Eye (tissue), 1 donor: ENCODE data around the gene PHRF1.
"Not testable (repeated sequence)": the region's sequence is repeated elsewhere in the genome, so short reads cannot be mapped to it uniquely, and the experiment has no call there.

Experiments used
- DNase-seq: peaks from one replicate; pipeline ENCODE4 v3.0.0-alpha.2; 2015

The PHRF1 gene

DNA sequence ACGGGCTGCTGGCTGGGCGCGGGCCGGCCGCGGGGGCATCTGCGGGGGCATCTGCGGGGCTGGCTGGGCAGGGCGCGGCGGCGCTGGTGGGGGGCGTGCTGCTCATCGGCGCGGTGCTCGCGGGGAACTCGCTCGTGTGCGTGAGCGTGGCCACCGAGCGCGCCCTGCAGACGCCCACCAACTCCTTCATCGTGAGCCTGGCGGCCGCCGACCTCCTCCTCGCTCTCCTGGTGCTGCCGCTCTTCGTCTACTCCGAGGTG lies 61.0 kb downstream of the PHRF1 start:
- no peak for DNase-seq

- peak; percentile 66 for DNase-seq
Measured at GRCh38 chr11:637593-638521, 61.6 kb downstream of the PHRF1 start.

DNA sequence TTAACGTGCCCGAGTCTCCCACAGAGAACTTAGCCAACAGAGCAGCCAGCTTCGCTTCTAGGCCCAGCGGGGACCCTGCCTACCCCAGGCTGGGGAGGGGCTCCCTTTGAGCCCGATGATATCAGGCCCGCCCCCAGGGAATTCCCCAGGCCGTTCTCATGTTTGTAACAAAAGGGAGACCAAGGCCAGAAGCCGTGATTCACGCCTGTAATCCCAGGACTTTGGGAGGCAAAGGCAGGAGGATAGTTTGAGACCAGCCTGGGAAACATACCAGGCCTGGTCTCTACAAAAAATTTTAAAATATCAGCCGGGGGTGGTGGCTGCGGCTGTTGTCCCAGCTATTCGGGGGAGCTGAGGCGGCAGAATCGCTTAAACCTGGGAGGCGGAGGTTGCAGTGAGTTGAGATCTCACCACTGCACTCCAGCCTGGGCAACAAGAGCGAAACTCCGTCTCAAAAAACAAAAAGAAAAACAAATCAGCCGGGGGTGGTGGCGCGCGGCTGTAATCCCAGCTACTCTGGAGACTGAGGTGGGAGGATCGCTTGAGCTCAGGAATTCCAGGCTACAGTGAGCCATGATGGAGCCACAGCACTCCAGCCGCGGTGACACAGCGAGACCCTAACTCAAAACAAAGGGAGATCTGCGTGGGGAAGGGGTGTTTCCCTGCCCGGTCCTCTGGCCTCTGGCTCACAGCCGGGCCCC lies 62.5 kb downstream of the PHRF1 start:
- DNase-seq, result peak; percentile 66

GRCh38 chr11:639332-639955 lies 63.2 kb downstream of the PHRF1 start:
- peak; percentile 61 for DNase-seq

DNA sequence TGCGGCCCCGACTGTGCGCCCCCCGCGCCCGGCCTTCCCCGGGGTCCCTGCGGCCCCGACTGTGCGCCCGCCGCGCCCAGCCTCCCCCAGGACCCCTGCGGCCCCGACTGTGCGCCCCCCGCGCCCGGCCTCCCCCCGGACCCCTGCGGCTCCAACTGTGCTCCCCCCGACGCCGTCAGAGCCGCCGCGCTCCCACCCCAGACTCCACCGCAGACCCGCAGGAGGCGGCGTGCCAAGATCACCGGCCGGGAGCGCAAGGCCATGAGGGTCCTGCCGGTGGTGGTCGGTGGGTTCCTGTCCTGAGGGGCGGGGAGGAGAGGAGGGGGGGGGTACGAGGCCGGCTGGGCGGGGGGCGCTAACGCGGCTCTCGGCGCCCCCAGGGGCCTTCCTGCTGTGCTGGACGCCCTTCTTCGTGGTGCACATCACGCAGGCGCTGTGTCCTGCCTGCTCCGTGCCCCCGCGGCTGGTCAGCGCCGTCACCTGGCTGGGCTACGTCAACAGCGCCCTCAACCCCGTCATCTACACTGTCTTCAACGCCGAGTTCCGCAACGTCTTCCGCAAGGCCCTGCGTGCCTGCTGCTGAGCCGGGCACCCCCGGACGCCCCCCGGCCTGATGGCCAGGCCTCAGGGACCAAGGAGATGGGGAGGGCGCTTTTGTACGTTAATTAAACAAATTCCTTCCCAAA lies 63.9 kb downstream of the PHRF1 start:
- peak; percentile 31 for DNase-seq

DNA sequence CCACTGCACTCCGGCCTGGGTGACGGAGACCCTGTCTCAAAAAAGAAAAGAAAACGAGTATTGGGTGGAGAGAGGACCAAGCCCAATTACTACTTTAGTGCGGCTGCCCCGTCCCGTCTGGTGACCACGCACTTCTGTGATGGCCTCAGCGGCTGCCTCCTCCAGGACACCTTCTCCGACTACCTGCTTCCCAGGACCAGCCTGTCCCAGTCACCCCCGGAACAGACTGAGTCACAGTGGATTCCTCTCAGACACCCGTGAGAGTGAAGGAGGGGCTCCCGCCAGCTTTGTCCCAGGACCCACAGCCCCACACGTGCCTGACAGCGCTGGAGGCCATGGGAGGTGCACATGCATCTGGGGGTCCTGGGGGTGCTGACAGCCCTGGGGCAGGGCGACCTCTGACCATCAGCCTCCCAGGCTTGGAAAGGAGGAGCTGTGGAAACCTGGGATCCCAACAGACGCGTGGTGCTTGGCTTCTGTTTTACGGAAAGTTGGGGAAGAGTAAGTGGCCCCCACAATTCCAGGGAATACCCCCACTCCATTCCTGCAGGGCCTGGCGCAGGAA lies 65.6 kb downstream of the PHRF1 start:
- DNase-seq, result no peak

DNA sequence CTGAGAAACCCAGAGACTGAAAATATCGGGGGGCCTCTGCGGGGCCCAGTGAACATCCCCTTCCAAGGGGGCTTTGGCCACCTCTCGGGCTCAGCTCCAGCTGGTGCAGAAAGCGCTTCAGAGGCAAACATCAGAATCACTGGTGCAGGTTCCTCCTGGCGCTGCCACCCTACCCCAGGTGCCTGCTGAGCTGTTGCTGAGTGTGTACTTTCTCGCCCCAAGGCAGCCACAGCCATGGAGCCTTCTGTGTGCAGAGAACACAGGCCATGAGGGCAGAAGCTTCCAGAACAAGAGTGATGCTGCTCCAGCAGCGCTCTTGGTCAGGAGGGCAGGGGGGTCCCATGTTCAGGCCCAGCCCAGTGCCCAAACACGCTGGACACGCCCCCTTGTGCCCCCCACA lies 67.1 kb downstream of the PHRF1 start:
- no peak for DNase-seq

- DNase-seq, result no peak
Measured at GRCh38 chr11:643849-644738, 67.8 kb downstream of the PHRF1 start.

DNA sequence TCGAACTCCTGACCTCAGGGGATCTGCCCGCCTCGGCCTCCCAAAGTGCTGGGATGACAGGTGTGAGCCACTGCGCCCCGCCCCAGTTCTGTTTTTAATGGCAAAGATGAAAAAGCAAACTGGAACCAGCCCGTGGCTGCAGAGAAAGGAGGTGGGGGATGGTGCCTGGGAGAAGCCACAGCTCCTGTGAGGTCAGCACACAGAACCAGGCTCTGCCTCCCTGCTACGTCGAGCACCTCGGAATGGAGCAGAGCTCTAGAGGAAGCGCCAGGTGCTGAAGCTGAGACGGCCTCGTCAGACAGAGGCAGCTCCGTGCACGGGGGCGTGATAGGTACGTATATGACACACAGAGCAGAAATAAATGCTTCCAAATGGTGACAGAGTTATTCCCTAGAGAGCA lies 69.3 kb downstream of the PHRF1 start:
- no peak for DNase-seq

- DNase-seq, result no peak
Measured at GRCh38 chr11:646214-646613, 69.9 kb downstream of the PHRF1 start.

- not testable (repeated sequence) for DNase-seq
Measured at GRCh38 chr11:647672-648158, 71.4 kb downstream of the PHRF1 start.

- no peak for DNase-seq
Measured at GRCh38 chr11:650482-650881, 74.2 kb downstream of the PHRF1 start.

- DNase-seq, result not testable (repeated sequence)
Measured at GRCh38 chr11:653136-653535, 76.9 kb downstream of the PHRF1 start.

DNA sequence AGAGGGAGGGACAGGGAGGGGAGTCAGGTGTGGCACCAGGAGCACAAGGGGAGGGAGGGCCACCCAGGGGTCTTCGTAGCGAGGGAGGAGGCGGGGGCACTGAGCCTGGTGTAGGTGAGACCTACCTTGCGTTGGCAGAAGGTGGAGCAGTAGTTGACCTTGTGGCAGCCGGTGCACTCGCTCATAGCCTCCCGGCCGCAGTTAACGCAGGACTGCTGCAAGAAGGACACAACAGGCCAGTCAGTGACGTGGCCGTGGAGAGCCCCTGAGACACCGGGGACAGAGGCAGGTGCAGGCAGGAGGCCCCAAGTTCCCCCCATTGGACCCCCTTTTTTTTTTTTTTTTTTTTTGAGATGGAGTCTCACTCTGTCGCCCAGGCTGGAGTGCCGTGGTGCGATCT lies 77.6 kb downstream of the PHRF1 start:
- no peak for DNase-seq

DNA sequence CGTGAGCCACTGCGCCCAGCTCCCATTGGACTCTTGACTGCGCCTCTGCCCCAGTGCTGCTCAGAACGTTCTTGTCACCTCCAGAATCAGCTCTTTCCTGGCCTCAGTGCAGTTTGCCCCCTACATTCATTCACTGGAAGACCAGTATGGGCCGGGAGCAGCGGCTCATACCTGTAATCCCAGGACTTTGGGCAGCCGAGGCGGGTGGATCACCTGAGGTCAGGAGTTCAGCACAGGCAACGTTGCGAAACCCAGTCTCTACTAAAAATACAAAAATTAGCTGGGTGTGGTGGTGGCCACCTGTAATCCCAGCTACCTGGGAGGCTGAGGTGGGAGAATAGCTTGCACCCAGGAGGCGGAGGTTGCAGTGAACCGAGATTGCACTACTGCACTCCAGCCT lies 78.2 kb downstream of the PHRF1 start:
- not testable (repeated sequence) for DNase-seq

- DNase-seq, result no peak
Measured at GRCh38 chr11:655036-655726, 78.9 kb downstream of the PHRF1 start.

- no peak for DNase-seq
Measured at GRCh38 chr11:656426-656825, 80.2 kb downstream of the PHRF1 start.

DNA sequence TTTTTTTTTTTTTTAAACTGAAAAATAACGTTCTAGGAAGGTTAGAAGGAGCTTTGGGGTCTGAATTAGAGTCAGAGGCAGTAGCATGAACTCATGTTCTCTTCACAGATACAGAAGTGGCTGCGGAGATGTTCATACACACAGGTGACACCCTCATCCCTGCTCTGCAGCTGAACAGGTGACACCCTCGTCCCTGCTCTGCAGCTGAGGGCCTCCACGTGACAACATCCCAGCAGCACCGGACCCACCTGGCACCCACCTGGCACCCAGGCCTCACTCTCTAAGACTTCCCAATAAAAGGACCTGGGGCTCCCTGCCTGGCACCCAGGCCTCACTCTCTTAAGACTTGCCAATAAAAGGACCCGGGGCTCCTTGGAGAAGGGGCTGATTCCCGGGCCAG lies 80.6 kb downstream of the PHRF1 start:
- DNase-seq, result no peak

GRCh38 chr11:657691-658126 lies 81.4 kb downstream of the PHRF1 start:
- DNase-seq, result no peak

DNA sequence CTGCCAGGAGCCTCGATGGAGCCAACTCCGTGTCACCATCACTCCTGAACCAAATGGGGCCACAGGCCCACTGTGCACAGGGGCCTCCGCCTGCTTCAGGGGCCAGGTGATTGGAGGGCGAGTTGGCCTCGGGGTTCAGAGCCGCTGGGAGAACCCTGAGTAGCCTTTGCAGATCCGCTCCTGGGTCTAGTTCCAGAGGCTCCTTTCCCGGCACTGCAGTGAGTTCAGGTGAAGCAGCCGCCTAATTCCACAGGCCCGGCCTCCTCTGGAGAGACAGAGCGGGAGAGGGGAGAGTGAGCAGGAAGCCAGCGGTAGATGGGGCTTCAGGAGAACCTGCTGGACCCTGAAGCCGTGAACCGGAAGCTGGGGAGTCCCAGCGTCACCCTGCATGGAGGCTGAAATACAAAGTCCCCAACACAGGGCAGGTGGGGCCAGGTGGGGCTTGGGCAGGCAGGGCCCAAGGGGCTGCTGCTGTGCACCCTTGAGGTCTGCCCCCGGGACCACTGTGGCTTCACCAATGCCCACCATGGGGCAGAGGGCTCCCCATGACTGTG lies 83.3 kb downstream of the PHRF1 start:
- DNase-seq, result no peak

- DNase-seq, result no peak
Measured at GRCh38 chr11:660281-660680, 84.0 kb downstream of the PHRF1 start.
